GM19372 (cell line): Measurements from ENCODE around the gene TRIP13.
"Not testable (repeated sequence)": the region's sequence is repeated elsewhere in the genome, so short reads cannot be mapped to it uniquely, and the experiment has no call there.

ENCODE experiments used
- ATAC-seq: cut with Tn5 transposase; IDR thresholded peaks from one replicate; pipeline ENCODE4 v1.9.1; 2021; ENCODE audit warnings: mild to moderate bottlenecking, low read depth, moderate library complexity; ENCODE audit not compliant: unreplicated experiment

Gene TRIP13

DNA sequence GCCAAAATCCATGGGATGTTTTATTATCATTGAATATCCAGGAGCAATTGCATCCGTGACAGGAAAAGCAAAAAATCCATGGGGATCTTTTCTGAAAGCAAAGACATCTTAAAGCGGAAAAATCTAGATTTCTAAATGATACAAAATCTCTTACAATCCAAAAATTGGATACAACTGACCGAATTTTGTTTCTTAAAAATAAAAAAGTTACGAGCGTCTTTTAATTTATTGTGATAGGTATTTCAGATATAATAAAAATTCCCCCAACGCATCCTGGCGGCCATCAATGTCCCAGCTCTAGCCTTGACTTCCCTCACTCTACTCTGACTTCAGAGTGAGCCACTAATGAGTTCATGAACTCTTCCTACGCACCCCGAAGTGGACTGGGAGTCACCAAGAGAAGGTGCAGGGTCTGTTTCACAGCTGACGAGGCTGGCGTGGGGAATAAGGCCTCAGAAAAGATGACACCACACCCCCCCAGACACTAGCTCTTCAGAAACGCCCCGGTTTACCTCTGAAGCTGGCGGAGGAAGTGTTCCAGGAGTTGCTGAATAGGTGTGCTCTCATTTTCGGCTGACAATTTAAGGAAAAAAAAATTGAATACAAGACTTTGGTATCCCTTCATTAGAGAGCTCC, 3.5 kb upstream of the TRIP13 start:
- ATAC-seq: no peak

DNA sequence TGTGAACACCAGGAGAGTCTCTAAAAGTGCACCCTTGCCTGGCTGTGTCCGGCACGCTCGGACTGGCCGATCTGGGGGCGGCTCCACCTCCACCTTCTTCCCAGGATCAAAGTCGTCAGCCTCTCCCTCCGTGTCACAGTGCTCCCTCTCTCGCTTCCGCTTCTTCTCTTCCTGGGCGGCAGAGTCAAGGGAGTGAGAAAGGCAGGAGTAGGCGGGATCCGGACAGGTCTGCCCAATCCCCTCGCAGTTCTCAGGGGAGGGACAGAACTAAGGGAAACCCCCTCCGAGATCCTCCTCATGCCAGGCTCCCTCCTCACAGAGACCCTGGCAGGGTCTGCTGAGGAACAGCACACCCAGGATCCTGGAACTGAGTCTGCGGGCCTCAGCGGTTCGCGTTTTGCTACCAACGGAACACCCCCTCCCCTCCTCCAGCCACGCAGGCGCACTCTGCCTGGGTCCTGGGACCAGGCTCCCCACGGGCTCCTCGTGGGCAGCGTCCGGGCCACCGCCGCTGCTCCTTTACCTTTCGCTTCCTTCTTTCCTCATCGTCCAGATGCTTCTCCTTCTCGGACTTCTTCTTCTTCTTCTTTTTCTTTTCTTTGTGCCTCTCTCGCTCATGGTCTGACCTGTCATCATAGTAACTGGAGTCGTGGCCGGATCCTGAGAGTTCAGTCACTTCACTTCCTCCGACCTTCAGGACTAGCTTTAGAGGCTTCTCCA, 1.4 kb upstream of the TRIP13 start:
- ATAC-seq: no peak

DNA sequence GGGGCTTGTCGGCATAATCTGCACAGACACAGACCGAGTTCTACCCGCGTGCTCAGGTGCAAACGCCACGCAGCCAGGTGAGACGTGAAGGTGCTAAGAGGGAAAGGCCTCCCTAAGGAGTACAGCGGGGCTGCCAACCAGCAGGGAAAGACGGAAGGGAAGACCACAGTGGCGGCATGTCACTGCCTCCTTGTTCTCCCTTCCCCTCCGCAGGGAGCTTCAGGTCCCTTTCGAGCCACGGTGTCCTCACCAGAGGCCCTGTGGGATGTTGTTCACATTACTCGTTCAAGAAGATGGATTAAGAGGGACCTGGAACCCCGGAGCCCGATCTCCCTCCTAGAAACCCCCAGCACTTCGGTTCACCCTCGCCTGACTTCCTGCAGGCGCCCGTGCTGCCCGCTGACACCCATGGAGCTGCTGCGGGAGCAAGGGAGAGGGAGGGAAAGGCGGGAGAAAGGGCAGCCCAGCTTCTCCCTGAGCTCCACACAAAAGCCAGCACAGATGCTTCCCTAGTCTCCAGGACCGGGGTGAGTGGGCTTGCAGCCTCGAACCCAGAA, 769 bp upstream of the TRIP13 start:
- ATAC-seq: no peak

DNA sequence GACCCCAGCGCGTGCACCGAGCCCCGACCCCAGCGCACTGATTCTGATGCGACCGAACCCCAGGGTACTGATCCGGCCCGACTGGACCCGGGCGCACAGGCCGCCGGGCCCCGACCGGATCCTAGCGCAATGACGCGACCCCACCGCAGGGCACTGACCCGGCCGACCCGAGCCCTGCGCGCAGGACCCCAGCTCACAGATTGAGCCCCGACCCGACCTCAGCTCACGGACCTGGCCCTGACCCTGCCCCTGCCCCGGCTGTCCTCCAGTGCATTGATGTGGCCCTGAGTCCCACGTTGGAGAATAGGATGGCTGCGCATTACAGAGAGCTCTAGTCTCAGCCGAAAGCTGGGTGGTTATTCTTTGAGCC, 438 bp downstream of the TRIP13 start:
- peak; percentile 9 for ATAC-seq

DNA sequence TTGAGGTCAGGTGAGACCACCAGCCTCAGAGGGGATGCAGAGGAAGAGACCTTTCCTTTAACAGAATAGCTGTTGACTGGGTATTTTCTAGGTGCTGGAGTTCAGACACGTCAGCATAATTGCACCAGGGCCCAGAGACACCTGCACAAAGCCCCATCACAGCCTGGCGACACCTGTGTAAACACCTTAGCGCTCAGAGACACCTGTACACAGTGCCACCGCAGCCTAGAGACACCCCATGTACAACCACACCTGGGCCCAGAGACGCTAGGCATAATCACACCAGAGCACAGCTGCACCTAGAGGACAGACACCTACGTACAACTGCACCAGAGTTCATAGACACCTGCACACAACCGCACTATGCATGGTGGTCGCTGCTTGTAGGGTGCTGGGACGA, 1.0 kb downstream of the TRIP13 start:
- ATAC-seq: no peak

DNA sequence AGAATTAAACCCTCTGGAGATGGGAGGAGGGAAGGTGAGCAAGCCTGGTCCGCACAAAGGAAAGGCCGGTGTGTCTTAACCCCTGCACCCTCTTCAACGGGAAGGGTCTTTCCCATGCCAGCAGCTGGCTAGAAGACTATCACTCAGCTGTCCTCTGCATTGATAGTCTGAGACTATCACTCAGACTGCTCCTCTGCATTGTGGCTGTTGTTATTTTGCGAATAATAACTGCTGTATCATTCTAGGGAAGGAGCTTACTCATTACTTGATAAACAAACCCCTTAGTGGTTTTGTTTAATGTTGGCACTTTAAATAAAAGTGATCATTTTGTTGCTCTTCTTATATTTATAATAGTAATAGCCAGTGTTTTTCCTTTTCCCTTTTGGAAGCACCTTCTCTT, 8.1 kb downstream of the TRIP13 start:
- no peak for ATAC-seq

DNA sequence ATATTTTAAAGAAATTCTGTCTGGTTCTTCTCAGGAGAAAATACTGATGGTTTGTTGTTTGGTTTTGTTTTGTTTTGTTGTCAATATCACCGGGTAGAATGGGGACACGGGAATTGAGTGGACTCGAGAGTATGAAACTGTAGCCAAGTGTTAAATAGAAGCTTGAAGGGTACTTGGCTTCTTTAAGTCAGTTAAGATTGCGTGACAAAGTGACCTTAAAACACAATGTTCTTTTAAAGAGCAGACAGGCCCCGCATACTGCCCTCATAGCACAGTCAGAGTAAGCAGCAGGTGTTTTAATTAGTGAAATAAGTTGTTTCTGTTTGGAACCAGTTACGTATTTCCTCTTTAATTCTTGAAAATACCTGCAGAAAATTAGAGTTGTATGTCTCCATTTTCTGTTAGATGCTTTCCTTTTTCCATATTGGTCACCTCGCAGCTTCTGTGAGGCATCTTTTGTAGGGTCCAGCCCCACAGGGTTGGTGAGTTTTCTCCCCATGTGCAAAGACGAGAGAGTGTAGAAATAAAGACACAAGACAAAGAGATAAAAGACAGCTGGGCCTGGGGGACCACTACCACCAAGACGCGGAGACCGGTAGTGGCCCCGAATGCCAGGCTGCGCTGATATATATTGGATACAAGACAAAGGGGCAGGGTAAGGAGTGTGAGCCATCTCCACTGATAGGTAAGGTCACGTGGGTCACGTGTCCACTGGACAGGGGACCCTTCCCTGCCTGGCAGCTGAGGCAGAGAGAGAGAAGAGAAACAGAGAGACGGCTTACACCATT, 9.6 kb downstream of the TRIP13 start:
- ATAC-seq: no peak

DNA sequence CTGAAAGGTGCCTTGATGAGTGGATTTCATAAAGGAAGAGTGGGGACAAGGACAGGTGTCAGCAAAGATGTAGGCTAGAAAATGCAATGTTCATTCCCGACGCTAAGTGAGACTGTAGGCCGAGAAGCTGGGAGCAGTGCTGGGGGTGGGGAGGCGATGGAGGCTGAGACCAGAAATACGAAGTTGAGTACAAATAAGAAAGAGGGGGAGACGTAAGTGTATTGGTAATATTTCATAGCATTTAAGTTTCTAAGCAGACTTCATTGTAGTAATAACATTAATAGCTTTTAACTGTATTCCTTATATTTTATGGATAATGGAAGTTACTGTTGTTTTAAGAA, 11.0 kb downstream of the TRIP13 start:
- no peak for ATAC-seq

DNA sequence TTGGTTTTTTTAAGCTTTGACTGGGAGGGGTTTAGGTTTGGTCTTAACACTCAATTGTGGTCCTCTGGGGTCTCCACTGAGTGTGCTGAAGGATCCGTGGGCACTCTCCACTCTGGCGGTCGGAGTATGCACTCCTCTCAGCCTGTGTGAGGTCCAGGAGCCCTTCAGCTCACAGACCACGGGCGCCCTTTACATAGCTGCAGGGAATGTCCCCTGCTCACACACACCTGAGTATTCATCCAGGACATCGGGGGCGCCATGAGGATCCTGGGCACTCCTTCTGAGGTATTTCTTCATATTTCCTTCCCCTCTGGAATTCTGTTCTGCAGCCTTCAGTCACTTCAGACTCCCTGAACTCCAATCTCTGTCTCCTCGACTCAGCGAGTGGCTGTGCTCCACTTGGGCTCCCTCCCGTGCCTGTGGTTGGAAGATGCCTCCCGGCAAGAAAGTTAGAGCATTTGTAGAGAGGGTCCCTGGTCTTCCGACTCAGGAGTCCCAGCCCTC, 12.5 kb downstream of the TRIP13 start:
- no peak for ATAC-seq

DNA sequence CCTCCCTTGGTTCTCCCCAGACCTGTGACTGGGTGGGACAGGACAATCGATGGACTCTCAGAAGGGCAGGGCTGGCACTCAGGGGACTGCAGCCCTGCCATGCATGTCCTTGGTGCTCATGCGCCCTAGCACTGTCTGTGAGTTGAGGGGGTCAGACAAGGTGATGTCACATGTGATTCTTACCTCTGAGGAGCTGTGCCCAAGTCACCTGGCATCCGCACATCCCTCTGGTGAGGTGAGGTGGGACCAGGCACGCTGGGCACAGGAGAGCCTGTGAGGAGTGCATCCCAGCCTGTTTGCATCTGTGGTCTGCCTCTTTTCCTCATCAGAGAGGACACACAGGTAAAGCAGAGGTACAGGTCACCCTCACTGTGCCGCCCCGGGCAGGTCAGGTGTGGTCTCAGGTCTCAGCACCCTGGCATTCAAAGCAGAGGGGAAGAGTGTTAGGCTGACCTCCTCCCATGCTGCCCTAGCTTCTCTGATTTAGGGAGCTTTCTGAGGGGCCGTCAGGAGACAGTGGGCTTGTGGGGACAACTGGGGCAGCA, 14.8 kb downstream of the TRIP13 start:
- no peak for ATAC-seq

DNA sequence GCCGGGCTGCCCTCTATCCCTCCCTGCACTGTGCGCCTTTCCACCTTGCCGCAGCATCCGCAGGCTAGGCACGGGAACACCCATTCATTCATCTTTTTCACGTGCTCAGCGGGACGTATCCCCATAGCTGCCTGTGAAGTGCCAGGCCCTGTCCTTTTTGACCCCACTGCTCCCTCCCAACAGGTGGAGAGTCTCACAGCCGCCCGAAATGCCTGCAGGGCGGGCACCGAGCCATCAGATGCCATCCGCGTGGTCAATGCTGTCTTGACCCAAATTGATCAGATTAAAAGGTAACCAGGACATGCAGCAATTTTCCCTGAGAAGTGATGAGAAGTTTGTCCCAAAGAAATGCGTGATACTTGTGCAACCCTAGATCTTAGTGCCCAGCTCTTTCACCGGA, 15.5 kb downstream of the TRIP13 start:
- no peak for ATAC-seq

DNA sequence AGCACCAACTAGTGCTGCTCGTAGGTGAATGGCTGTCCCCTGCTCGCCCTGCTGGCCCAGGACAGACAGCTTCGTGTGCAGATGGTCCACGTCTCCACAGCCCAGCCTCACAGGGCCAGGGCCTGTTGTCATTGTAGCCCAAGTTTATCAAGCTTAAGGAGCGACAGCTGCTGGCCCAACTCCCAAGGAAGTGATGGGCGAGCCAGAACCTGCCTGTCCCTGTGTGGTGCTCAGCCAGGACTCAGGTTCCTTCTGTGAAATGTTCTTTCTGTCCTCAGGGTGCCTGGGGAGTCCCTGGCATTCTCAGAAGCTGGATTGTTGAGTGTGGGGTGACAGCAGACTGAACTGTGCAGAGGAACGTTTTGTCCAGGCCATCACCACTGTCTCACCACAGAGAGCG, 16.4 kb downstream of the TRIP13 start:
- ATAC-seq: no peak

DNA sequence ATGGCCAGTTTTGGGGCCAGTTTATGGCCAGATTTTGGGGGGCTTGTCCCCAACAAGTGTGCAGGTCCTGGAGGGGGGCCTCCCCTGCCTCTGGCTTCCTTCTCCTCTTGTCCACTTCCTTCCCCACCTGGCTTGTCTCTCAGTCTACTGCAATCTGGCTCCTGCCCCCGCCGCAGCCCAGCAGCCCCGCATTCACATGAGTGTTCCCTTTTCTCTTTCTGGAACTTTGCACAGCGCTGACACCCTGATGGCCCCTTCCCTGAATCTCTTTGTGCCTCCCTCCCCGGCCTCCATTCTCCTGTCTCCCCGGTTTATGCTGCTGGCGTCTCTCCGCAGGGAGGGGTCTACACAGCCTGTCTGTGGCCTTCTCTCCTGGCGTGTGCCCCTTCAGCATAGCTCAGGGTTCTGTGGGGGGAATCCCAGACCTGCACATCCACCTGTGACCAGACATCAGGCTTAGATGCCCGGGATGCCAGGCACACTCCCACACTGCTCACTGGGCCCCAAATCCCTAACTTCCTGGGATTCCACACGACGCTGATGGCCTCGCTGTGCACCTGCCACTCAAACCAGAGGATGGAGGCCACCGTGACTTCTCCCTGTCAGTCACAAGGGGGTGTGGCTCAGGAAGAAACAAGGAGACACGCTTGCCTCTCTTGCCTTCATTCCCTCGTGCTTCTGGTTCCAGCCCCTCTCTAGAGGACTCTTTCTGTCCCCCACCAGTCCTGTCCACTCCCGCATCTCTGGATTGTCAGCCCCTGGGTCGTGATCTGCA, 17.5 kb downstream of the TRIP13 start:
- no peak for ATAC-seq

DNA sequence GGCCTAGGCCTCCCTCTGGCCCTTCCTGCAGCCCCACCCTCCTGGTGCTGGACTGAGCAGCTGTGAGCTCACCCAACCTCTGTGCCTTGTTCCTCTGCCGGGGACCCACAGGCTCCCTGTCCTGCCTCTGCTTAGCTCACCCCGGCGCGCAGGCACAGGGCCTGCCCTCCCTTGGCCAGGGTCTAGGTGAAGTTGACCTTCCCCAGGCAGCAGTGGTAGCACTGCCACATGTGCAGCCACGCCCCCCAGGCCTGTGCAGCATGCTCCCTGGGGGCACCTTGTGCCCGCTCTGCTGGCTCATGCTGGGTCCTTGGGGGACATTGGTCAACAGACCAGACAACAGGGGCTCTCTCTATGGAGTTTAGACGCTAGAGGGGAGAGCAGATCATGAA, 18.1 kb downstream of the TRIP13 start:
- ATAC-seq: no peak

DNA sequence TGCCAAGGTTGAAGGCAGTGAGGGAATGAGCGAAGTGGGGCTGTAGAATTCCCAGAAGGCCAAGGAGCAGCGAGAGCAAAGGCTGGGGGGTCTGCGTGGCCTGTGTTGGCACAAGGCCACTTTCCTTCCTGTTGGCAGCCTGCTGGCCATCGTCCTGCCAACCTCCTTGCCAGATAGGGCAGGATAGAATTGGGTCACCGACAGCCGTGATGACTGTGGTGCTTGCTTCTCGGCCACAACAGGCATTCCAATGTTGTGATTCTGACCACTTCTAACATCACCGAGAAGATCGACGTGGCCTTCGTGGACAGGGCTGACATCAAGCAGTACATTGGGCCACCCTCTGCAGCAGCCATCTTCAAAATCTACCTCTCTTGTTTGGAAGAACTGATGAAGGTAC, 18.9 kb downstream of the TRIP13 start:
- ATAC-seq: no peak

DNA sequence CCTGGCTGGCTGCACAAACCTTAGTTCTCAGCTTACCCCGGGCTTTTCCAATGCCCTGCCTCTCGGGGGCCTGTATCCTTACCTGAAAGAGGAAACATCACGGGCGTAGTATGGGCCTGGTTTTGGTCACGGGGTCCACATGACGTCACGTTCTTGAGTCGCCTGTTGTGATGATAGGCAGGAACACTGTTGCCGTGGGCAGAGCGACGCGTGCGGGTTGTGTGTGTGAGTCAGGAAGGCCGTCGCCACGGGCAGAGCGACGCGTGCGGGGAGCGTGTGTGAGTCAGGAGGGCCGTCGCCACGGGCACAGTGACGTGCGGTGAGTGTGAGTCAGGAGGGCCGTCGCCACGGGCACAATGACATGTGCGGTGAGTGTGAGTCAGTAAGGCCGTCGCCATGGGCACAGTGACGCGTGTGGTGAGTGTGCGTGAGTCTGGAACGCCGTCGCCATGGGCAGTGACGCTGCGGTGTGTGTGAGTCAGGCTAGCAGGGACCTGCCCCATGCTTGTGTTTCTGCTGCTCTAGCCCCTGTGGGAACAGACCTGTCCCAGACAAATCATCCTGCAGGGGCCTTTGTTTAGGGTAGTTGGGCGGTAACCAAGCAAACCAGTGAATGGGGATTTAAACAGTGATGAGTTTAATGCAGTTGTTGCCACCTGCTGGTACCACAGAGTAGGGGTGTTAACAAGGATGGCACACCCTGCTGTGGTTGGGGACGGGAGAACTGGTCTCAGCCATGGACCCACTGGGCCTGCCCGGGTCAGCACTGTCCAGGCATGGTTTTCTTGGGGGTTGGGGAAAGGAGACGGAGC, 19.8 kb downstream of the TRIP13 start:
- ATAC-seq: no peak

DNA sequence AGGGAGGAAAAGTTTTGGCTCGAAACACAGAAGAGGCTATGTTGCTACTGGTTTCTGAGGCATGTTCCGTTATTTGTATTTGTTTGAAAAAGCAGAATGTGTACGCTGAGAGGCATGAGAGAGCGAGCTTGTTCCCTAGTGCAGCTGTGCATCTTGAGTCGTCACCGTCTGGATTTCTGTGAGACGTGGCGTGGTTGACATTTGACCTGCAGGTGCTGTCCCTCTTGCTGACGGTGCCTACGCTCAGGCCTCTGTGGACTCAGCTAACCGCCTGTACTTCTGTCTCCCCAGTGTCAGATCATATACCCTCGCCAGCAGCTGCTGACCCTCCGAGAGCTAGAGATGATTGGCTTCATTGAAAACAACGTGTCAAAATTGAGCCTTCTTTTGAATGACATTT, 21.5 kb downstream of the TRIP13 start:
- ATAC-seq: no peak

DNA sequence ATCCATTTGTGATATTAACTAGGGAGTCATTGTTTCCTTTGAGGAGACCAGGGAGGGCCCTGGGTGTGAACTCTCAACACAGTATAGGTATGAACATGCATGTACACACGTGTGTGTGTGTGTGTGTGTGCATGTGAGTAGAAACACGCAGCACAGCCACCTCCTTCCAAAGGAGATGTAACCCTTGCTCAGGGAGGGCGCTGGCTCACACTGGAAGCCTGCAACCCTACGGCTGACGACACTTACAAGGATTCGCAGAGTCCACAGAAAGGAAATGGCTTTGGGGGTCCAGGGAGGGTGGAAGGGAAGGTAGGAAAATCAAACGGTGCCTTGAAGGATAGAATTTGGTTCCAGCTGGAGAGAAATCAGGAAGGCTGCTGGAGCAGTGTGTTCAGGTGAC, 21.9 kb downstream of the TRIP13 start:
- ATAC-seq: no peak

DNA sequence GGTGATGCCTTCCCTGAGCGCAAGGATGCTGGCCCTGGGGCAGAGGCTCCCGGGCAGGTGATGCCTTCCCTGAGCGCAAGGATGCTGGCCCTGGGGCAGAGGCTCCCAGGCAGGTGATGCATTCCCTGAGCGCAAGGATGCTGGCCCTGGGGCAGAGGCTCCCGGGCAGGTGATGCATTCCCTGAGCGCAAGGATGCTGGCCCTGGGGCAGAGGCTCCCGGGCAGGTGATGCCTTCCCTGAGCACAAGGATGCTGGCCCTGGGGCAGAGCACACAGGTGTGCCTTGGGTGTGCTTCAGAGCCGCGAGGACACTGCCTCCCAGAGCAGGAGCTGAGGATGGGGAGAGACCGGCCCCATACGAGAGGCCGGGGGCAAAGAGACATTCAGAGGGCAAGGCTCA, 22.7 kb downstream of the TRIP13 start:
- ATAC-seq: not testable (repeated sequence)

DNA sequence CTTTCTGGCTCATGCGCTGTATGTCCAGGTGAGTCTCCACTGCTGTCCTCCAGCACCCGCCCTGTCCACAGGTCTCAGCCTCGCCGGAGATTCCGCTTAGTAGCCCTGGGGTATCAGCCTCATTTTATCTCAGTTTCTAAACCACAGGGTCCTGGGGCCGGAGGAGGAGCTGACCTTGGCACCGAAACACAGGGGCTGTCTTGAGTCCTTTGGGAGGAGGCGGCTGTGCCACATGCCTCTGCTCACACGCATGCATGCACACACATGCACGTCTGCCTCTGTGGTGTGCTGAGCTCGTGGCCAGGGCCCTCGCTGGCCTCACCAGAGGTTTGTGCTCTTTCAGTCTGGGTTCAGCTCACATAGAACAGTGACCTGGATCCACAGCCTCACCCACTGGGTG, 23.3 kb downstream of the TRIP13 start:
- ATAC-seq: no peak
